HG03439 (cell line): ENCODE results near the gene INHBE.
"Not testable (repeated sequence)": the region's sequence is repeated elsewhere in the genome, so short reads cannot be mapped to it uniquely, and the experiment has no call there.

Source experiments
- ATAC-seq: cut with Tn5 transposase; IDR thresholded peaks from one replicate; pipeline ENCODE4 v1.9.1; 2021; ENCODE audit warnings: mild to moderate bottlenecking, moderate library complexity; ENCODE audit not compliant: unreplicated experiment

INHBE gene

GRCh38 chr12:57454566-57455373 is at the start of gene INHBE:
Gene INHBE (plus strand): TSS chr12:57455307. CDS start chr12:57455537, 230 bp downstream.
- ATAC-seq: no peak

- no peak for ATAC-seq
These were observed 44.6 kb upstream of the INHBE start for GRCh38 chr12:57410534-57410933.

GRCh38 chr12:57414160-57414559 is 40.9 kb upstream of the INHBE start:
- ATAC-seq: not testable (repeated sequence)

GRCh38 chr12:57415088-57415487 is 40.0 kb upstream of the INHBE start:
- ATAC-seq: no peak

GRCh38 chr12:57416039-57416996 is 38.8 kb upstream of the INHBE start:
- ATAC-seq: no peak

GRCh38 chr12:57418255-57418654 is 36.9 kb upstream of the INHBE start:
- ATAC-seq: no peak

- ATAC-seq: no peak
These were observed 35.6 kb upstream of the INHBE start for GRCh38 chr12:57419495-57419894.

GRCh38 chr12:57420482-57420881 is 34.6 kb upstream of the INHBE start:
- no peak for ATAC-seq

GRCh38 chr12:57426948-57427347 is 28.2 kb upstream of the INHBE start:
- not testable (repeated sequence) for ATAC-seq

GRCh38 chr12:57428965-57429364 is 26.1 kb upstream of the INHBE start:
- ATAC-seq: no peak

GRCh38 chr12:57429473-57430111 is 25.5 kb upstream of the INHBE start:
- no peak for ATAC-seq

GRCh38 chr12:57430112-57430930 is 24.8 kb upstream of the INHBE start:
- ATAC-seq: peak; percentile 50

- peak; percentile 93 for ATAC-seq
These were observed 24.1 kb upstream of the INHBE start, which contains the start of gene R3HDM2 for GRCh38 chr12:57430931-57431566. Gene R3HDM2 (minus strand): TSS chr12:57431043. CDS start chr12:57310428, 120,615 bp downstream.

- ATAC-seq: no peak
These were observed 23.4 kb upstream of the INHBE start for GRCh38 chr12:57431654-57432188.

- ATAC-seq: no peak
These were observed 21.7 kb upstream of the INHBE start for GRCh38 chr12:57433370-57433769.

- ATAC-seq: no peak
These were observed 20.4 kb upstream of the INHBE start, which contains the start of gene INHBC for GRCh38 chr12:57434517-57435223. Gene INHBC (plus strand): TSS chr12:57434784. CDS start chr12:57434887, 103 bp downstream.

GRCh38 chr12:57435293-57435692 is 19.8 kb upstream of the INHBE start:
- ATAC-seq: no peak

GRCh38 chr12:57438400-57438799 is 16.7 kb upstream of the INHBE start:
- no peak for ATAC-seq
